GM21529 (cell line): ENCODE results near the gene LAD1.

Experiments
- ATAC-seq: cut with Tn5 transposase; IDR thresholded peaks from one replicate; pipeline ENCODE4 v1.9.1; 2021; ENCODE audit not compliant: unreplicated experiment

The LAD1 gene

GRCh38 chr1:201399018-201399351 lies at the start of gene LAD1:
Gene LAD1, minus strand, starts transcription at chr1:201399324. Its CDS starts 18 bp downstream, at chr1:201399306.
- no peak for ATAC-seq

GRCh38 chr1:201447903-201448871 lies 49.1 kb upstream of the LAD1 start:
- peak; percentile 88 for ATAC-seq

- ATAC-seq: no peak
Observed at GRCh38 chr1:201445310-201445709, 46.2 kb upstream of the LAD1 start.

- no peak for ATAC-seq
Observed at GRCh38 chr1:201444792-201445191, 45.7 kb upstream of the LAD1 start.

- no peak for ATAC-seq
Observed at GRCh38 chr1:201443747-201444146, 44.6 kb upstream of the LAD1 start.

GRCh38 chr1:201436969-201437368 lies 37.8 kb upstream of the LAD1 start:
- ATAC-seq: no peak

- no peak for ATAC-seq
Observed at GRCh38 chr1:201436393-201436792, 37.3 kb upstream of the LAD1 start.

GRCh38 chr1:201434266-201434665 lies 35.1 kb upstream of the LAD1 start:
- ATAC-seq: no peak

GRCh38 chr1:201433609-201434008 lies 34.5 kb upstream of the LAD1 start:
- no peak for ATAC-seq

GRCh38 chr1:201430776-201431175 lies 31.7 kb upstream of the LAD1 start:
- no peak for ATAC-seq

GRCh38 chr1:201429736-201430501 lies 30.8 kb upstream of the LAD1 start:
- ATAC-seq: no peak

- no peak for ATAC-seq
Observed at GRCh38 chr1:201427963-201428362, 28.8 kb upstream of the LAD1 start.

GRCh38 chr1:201426479-201427310 lies 27.6 kb upstream of the LAD1 start:
- no peak for ATAC-seq

GRCh38 chr1:201424146-201424545 lies 25.0 kb upstream of the LAD1 start:
- ATAC-seq: no peak

GRCh38 chr1:201423655-201424054 lies 24.5 kb upstream of the LAD1 start:
- no peak for ATAC-seq

GRCh38 chr1:201422436-201423030 lies 23.4 kb upstream of the LAD1 start:
- ATAC-seq: no peak

GRCh38 chr1:201422026-201422425 lies 22.9 kb upstream of the LAD1 start:
- no peak for ATAC-seq

GRCh38 chr1:201421041-201421440 lies 21.9 kb upstream of the LAD1 start:
- ATAC-seq: no peak

GRCh38 chr1:201420608-201421002 lies 21.5 kb upstream of the LAD1 start:
- ATAC-seq: no peak

- no peak for ATAC-seq
Observed at GRCh38 chr1:201419746-201420607, 20.9 kb upstream of the LAD1 start.
